Neural cell (in vitro differentiated cells): ENCODE measurements around the gene SOCS4. TPM values are rescaled to one million over a fixed set of nuclear protein-coding genes. Genes with fewer than 3 reads are reported as not detected.
"Not testable (repeated sequence)": the region's sequence is repeated elsewhere in the genome, so short reads cannot be mapped to it uniquely, and the experiment has no call there.

ENCODE experiments used
- H2AFZ ChIP-seq: fragments of 200-600, 300-800 bp; sonication (generic), shearing (Covaris generic); 2 replicates; pipeline ENCODE4 v1.6.0; 2014; ENCODE audit warnings: low read depth, mild to moderate bottlenecking, antibody characterized with exemption, low read length, moderate library complexity
- H3F3A ChIP-seq: fragments of 200-600 bp; shearing (Covaris generic); 2 replicates; pipeline ENCODE4 v1.6.1; 2016; ENCODE audit warnings: mild to moderate bottlenecking, moderate library complexity, mixed read lengths, antibody characterized with exemption, low read length; ENCODE audit not compliant: insufficient read depth, poor library complexity, severe bottlenecking
- H3K27ac ChIP-seq: fragments of 200-600, 300-800 bp; sonication (generic), shearing (Covaris generic); 2 replicates; pipeline ENCODE4 v1.5.1; 2014; ENCODE audit warnings: mild to moderate bottlenecking, low read length, moderate library complexity
- H3K27me3 ChIP-seq: fragments of 300-800, 200-600 bp; sonication (generic), shearing (Covaris generic); 2 replicates; pipeline ENCODE4 v1.6.0; 2014; ENCODE audit warnings: mild to moderate bottlenecking, low read depth, low read length, moderate library complexity; ENCODE audit not compliant: insufficient read depth
- H3K36me3 ChIP-seq: fragments of 300-800, 200-600 bp; sonication (generic), shearing (Covaris generic); 2 replicates; pipeline ENCODE4 v1.5.1; 2014; ENCODE audit warnings: mild to moderate bottlenecking, antibody characterized with exemption, low read length, moderate library complexity; ENCODE audit not compliant: insufficient read depth
- H3K4me2 ChIP-seq: fragments of 300-800, 200-600 bp; sonication (generic), shearing (Covaris generic); 2 replicates; pipeline ENCODE4 v1.6.0; 2014; ENCODE audit warnings: mild to moderate bottlenecking, low read length
- H3K4me3 ChIP-seq: fragments of 300-800, 200-600 bp; sonication (generic), shearing (Covaris generic); 2 replicates; pipeline ENCODE4 v1.5.1; 2014; ENCODE audit warnings: mild to moderate bottlenecking, low read length, moderate library complexity
- H3K79me2 ChIP-seq: fragments of 200-600 bp; shearing (Covaris generic); replicated peaks from 2 replicates; pipeline ENCODE4 v1.6.0; 2014; ENCODE audit warnings: mild to moderate bottlenecking, low read length, moderate library complexity; ENCODE audit not compliant: insufficient read depth
- H3K9ac ChIP-seq: fragments of 300-800, 200-600 bp; sonication (generic), shearing (Covaris generic); 2 replicates; pipeline ENCODE4 v1.6.1; 2016; ENCODE audit warnings: mild to moderate bottlenecking, low read length, mixed read lengths
- H3K9me2 ChIP-seq: fragments of 200-600 bp; shearing (Covaris generic); 2 replicates; pipeline ENCODE4 v1.6.1; 2016; ENCODE audit warnings: mild to moderate bottlenecking, low read length, mixed read lengths; ENCODE audit not compliant: insufficient read depth
- H3K9me3 ChIP-seq: fragments of 200-600, 300-800 bp; sonication (generic), shearing (Covaris generic); 2 replicates; pipeline ENCODE4 v1.6.1; 2016; ENCODE audit warnings: mild to moderate bottlenecking, mixed run types, low read length, moderate library complexity, mixed read lengths
- H4K20me1 ChIP-seq: fragments of 200-600 bp; shearing (Covaris generic); 2 replicates; pipeline ENCODE4 v1.6.1; 2016; ENCODE audit warnings: mild to moderate bottlenecking, mixed run types; ENCODE audit not compliant: insufficient read depth
- CTCF ChIP-seq: fragments of 450-650 bp; IDR thresholded peaks from 2 replicates; pipeline ENCODE4 v1.5.1; 2014; ENCODE audit warnings: antibody characterized with exemption, mild to moderate bottlenecking, moderate library complexity; ENCODE audit not compliant: poor library complexity, severe bottlenecking
- EP300 ChIP-seq: fragments of 450-650 bp; conservative IDR thresholded peaks from 2 replicates; pipeline ENCODE4 v1.6.1; 2014; ENCODE audit warnings: antibody characterized with exemption, mild to moderate bottlenecking, moderate library complexity; ENCODE audit not compliant: poor library complexity, severe bottlenecking
- EZH2 ChIP-seq: fragments of 200-600, 300-800 bp; shearing (Covaris generic), sonication (generic); IDR thresholded peaks from 2 replicates; pipeline ENCODE4 v1.6.1; 2014; ENCODE audit warnings: antibody characterized with exemption, low read length, borderline replicate concordance, mild to moderate bottlenecking; ENCODE audit not compliant: insufficient read depth, poor library complexity, severe bottlenecking
- MXI1 ChIP-seq: fragments of 450-650 bp; conservative IDR thresholded peaks from 2 replicates; pipeline ENCODE4 v1.6.1; 2014; ENCODE audit warnings: antibody characterized with exemption, mild to moderate bottlenecking; ENCODE audit not compliant: poor library complexity, severe bottlenecking
- POLR2AphosphoS5 ChIP-seq: IDR thresholded peaks from 2 replicates; pipeline ENCODE4 v1.6.1; 2012
- RAD21 ChIP-seq: fragments of 450-650 bp; conservative IDR thresholded peaks from 2 replicates; pipeline ENCODE4 v1.6.1; 2014; ENCODE audit warnings: antibody characterized with exemption, mild to moderate bottlenecking, moderate library complexity
- SMC3 ChIP-seq: fragments of 450-650 bp; conservative IDR thresholded peaks from 2 replicates; pipeline ENCODE4 v1.6.1; 2014; ENCODE audit warnings: antibody characterized with exemption, mild to moderate bottlenecking, moderate library complexity; ENCODE audit not compliant: poor library complexity
- TAF1 ChIP-seq: IDR thresholded peaks from 2 replicates; pipeline ENCODE4 v1.6.1; 2012; ENCODE audit warnings: low read depth
- polyA plus RNA-seq: library from polyadenylated mRNA; depleted of rRNA; stranded (reverse); fragments of >200 nt; gene quantifications from 2 replicates; pipeline ENCODE4 v1.2.3, GENCODE V29; 2014
- TF ChIP-seq, protein P1 (sequence below): IDR thresholded peaks from 2 replicates; pipeline ENCODE4 v1.6.1; 2012; ENCODE audit warnings: borderline replicate concordance

The SOCS4 gene
- polyA plus RNA-seq, 1 donor from 2014 or later: 27.3 TPM

- H3K9ac ChIP-seq, H2AFZ ChIP-seq, H3K27me3 ChIP-seq, H3K27ac ChIP-seq, H3K9me2 ChIP-seq, H3K4me2 ChIP-seq, H3K4me3 ChIP-seq, H3F3A ChIP-seq, H4K20me1 ChIP-seq, H3K36me3 ChIP-seq, H3K9me3 ChIP-seq: not testable (repeated sequence)
- H3K79me2 ChIP-seq: peaks cover 12% of the 10 kb centered on the region
Measured at GRCh38 chr14:55037995-55038394, 11.0 kb downstream of the SOCS4 start.

- H3K9me3 ChIP-seq: no peaks in the 10 kb centered on the region
- TF ChIP-seq MXI1 (no peak), POLR2AphosphoS5 (no peak), CTCF (no peak), TAF1 (no peak), EZH2 (no peak), EP300 (no peak), RAD21 (no peak), SMC3 (no peak)
- TF ChIP-seq, protein P1, sequence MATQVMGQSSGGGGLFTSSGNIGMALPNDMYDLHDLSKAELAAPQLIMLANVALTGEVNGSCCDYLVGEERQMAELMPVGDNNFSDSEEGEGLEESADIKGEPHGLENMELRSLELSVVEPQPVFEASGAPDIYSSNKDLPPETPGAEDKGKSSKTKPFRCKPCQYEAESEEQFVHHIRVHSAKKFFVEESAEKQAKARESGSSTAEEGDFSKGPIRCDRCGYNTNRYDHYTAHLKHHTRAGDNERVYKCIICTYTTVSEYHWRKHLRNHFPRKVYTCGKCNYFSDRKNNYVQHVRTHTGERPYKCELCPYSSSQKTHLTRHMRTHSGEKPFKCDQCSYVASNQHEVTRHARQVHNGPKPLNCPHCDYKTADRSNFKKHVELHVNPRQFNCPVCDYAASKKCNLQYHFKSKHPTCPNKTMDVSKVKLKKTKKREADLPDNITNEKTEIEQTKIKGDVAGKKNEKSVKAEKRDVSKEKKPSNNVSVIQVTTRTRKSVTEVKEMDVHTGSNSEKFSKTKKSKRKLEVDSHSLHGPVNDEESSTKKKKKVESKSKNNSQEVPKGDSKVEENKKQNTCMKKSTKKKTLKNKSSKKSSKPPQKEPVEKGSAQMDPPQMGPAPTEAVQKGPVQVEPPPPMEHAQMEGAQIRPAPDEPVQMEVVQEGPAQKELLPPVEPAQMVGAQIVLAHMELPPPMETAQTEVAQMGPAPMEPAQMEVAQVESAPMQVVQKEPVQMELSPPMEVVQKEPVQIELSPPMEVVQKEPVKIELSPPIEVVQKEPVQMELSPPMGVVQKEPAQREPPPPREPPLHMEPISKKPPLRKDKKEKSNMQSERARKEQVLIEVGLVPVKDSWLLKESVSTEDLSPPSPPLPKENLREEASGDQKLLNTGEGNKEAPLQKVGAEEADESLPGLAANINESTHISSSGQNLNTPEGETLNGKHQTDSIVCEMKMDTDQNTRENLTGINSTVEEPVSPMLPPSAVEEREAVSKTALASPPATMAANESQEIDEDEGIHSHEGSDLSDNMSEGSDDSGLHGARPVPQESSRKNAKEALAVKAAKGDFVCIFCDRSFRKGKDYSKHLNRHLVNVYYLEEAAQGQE: no peak
- H3F3A ChIP-seq: no peaks in the 10 kb centered on the region
- H3K27me3 ChIP-seq: no peaks in the 10 kb centered on the region
- no peak overlapping the region for H3K4me2 ChIP-seq
- H2AFZ ChIP-seq: no peak overlapping the region
- no peak overlapping the region for H3K27ac ChIP-seq
- H3K4me3 ChIP-seq: no peak overlapping the region
- H3K79me2 ChIP-seq: peaks cover 12% of the 10 kb centered on the region
- no peaks in the 10 kb centered on the region for H4K20me1 ChIP-seq
- H3K36me3 ChIP-seq: no peaks in the 10 kb centered on the region
- H3K9ac ChIP-seq: no peak overlapping the region
- H3K9me2 ChIP-seq: no peaks in the 10 kb centered on the region
Measured at GRCh38 chr14:55038708-55039107, 11.7 kb downstream of the SOCS4 start.

DNA sequence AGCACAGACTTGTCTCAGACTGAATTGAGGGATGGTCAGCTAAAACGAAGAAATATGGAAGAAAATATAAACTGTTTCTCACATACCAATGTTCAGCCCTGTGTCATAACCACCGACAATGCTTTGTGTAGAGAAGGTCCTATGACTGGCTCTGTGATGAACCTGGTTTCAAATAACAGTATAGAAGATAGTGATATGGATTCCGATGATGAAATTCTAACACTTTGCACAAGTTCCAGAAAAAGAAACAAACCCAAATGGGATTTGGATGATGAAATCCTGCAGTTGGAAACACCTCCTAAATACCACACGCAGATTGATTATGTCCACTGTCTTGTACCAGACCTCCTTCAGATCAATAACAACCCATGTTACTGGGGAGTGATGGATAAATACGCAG is 16.5 kb downstream of the SOCS4 start:
- H3K79me2 ChIP-seq: peaks cover 4% of the 10 kb centered on the region
- H3K27me3 ChIP-seq: no peaks in the 10 kb centered on the region
- no peak for TF ChIP-seq EP300
- TF ChIP-seq TAF1: no peak
- TF ChIP-seq, protein P1: no peak
- TF ChIP-seq RAD21: no peak
- no peak for TF ChIP-seq SMC3
- no peak for TF ChIP-seq MXI1
- TF ChIP-seq CTCF: no peak
- TF ChIP-seq EZH2: no peak
- no peak overlapping the region for H3K4me2 ChIP-seq
- H3K9ac ChIP-seq: no peak overlapping the region
- H3K36me3 ChIP-seq: no peaks in the 10 kb centered on the region
- no peaks in the 10 kb centered on the region for H4K20me1 ChIP-seq
- no peak overlapping the region for H3K27ac ChIP-seq
- H3K4me3 ChIP-seq: no peak overlapping the region
- H3K9me2 ChIP-seq: no peaks in the 10 kb centered on the region
- no peaks in the 10 kb centered on the region for H3K9me3 ChIP-seq
- H3F3A ChIP-seq: no peaks in the 10 kb centered on the region
- no peak overlapping the region for H2AFZ ChIP-seq
